ENCODE data around the gene PJVK.
"Not testable (repeated sequence)": the region's sequence is repeated elsewhere in the genome, so short reads cannot be mapped to it uniquely, and the experiment has no call there.

Gene PJVK, protein sequence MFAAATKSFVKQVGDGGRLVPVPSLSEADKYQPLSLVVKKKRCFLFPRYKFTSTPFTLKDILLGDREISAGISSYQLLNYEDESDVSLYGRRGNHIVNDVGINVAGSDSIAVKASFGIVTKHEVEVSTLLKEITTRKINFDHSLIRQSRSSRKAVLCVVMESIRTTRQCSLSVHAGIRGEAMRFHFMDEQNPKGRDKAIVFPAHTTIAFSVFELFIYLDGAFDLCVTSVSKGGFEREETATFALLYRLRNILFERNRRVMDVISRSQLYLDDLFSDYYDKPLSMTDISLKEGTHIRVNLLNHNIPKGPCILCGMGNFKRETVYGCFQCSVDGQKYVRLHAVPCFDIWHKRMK

DNA sequence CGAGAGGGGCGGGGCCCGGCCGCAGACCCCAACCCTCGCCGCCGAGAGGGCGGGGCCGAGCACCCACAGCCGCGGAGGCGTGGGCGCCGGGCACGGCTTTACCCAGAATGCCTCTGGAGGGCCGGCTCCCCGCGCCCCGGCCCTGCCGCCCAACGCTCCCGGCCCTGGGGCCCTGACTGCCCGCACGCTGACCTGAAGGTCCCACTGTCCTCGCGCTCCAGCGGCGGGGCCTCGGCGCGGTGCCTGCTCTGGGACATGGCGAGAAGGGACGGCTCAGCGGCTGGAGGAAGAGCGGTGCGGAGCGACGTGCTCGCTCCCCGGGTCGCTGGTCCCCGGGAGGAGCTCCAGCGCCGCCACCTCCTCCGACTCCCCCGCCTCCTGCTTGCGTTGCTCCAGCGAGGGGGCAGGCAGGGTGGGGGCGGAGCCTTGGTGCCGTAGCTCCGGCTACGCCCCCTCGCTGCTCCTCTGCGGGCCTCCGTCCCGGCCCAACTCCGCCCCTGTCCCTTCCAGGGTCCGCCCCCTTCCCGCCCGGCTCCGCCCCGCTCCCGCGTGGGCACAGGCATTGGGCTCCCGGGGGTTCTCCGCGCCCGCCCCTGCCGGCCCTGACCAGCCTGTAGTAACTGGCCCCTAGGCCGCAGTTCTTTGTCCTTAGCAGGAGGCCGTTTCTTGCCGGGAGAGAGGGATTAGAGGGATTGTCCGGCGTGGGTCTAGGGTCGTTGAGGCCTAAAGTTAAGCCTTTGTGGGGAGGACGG is at the start of gene PJVK, which contains the start of gene PRKRA:
Gene PJVK (plus strand): TSS at position 605 of the 752 bp plus-strand sequence. CDS start 2,032 bp downstream, outside the sequence.
Gene PRKRA (minus strand): TSS at position 402 of the 752 bp plus-strand sequence. CDS start 145 bp downstream, at position 257.
- H3K27me3 Mint-ChIP-seq: no peaks in the 10 kb centered on the region
- H3K4me3 Mint-ChIP-seq: peak within 1 kb of the TSS; percentile 86
- no peaks in the 10 kb centered on the region for H3K9me3 Mint-ChIP-seq
- H3K36me3 Mint-ChIP-seq (ENCODE audit: insufficient read depth): peaks cover 12% of the 10 kb centered on the region
- peak; percentile 90 to 92 for DNase-seq (ENCODE audit: low spot score in 2 of 2)
- ATAC-seq (replicated peaks; ENCODE audit: extremely low read depth, poor library complexity, severe bottlenecking): peak; percentile 85
- peak within 1 kb of the TSS; percentile 87 for H3K27ac Mint-ChIP-seq (ENCODE audit: low read depth)
- peaks cover 32% of the 10 kb centered on the region for H3K4me1 Mint-ChIP-seq

DNA sequence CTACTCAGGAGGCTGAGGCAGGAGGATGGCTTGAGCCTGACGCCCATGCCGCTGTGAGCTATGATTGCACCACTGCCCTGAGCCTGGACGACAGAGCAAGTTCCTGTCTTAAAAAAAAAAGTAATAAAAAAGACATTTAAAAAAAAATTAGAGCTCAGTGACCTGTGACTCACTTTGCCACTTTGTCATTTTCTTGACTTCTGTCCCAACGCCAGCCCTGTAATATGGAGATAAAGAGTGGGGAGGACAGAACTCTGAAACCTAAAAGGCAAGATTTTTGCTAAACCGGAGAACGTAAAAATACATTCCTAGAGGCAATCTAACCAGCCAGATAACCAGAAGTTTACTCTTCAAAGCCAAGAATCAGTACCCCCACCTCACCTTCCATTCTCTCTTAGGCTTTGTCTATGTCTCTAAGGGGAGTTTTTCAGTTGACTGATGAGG is 49.2 kb upstream of the PJVK start:
- no peaks in the 10 kb centered on the region for H3K9me3 Mint-ChIP-seq
- no peaks in the 10 kb centered on the region for H3K36me3 Mint-ChIP-seq (ENCODE audit: insufficient read depth)
- no peak overlapping the region for H3K27ac Mint-ChIP-seq (ENCODE audit: low read depth)
- no peak overlapping the region for H3K4me3 Mint-ChIP-seq
- no peaks in the 10 kb centered on the region for H3K27me3 Mint-ChIP-seq
- ATAC-seq (replicated peaks; ENCODE audit: extremely low read depth, poor library complexity, severe bottlenecking) (no peak), DNase-seq (ENCODE audit: low spot score in 2 of 2) (no peak)
- peaks cover 5% of the 10 kb centered on the region for H3K4me1 Mint-ChIP-seq

DNA sequence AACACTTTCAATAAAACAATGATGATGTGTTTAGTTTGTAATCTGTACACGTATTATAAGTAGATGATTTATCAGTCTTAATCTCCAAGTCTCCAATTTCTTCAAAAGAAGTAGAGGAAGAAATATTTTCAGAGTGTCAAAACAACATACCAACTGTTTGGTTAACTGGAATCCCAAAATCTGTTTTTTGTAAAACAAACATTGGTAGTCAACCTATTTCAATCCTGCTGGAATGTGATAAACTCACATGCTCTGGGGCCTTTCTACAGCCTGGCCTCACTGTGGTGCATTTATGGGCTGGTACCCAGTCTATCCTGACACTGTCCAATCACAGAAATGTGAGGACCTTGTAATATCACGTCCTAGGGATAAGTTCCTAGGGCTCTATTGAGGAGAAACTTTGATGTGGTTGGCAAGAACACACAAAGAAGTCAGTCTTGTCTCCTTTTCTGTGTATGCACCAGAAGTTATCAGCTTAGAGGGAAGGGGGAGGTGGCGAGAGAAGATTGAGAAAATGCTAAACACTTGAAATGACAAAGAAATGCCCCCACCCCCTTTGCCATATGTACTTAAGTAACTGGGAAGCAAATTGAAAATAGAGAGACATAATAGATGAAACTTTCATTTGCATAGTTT is 47.4 kb upstream of the PJVK start:
- Mint-ChIP-seq H3K4me1 (peaks cover 5% of the 10 kb centered on the region), H3K27ac (ENCODE audit: low read depth) (no peak overlapping the region), H3K9me3 (no peaks in the 10 kb centered on the region), H3K27me3 (no peaks in the 10 kb centered on the region), H3K36me3 (ENCODE audit: insufficient read depth) (no peaks in the 10 kb centered on the region), H3K4me3 (no peak overlapping the region)
- ATAC-seq (replicated peaks; ENCODE audit: extremely low read depth, poor library complexity, severe bottlenecking) (no peak), DNase-seq (ENCODE audit: low spot score in 2 of 2) (no peak)

DNA sequence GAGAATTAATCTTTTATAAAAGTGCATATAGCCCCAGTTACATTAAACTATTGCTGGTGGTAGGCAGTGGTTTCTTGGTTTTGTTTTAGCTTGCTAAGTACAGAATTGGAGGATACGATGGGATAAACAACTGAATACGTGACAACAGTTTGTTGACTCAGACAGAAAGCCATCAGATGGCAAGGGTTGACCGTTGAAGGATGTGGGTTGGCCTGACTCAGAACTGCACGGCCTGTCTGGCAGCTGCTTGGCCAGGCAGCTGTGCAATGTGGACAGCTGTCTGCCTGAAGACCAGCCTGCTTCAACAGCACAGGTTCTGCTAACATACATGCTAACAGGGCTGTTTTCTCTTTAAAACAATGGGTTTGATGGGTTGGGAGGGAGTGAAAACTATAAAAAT is 46.8 kb upstream of the PJVK start:
- Mint-ChIP-seq H3K4me1 (peaks cover 5% of the 10 kb centered on the region), H3K27me3 (no peaks in the 10 kb centered on the region), H3K27ac (ENCODE audit: low read depth) (no peak overlapping the region), H3K9me3 (no peaks in the 10 kb centered on the region), H3K36me3 (ENCODE audit: insufficient read depth) (no peaks in the 10 kb centered on the region), H3K4me3 (no peak overlapping the region)
- ATAC-seq (replicated peaks; ENCODE audit: extremely low read depth, poor library complexity, severe bottlenecking) (no peak), DNase-seq (ENCODE audit: low spot score in 2 of 2) (no peak)

DNA sequence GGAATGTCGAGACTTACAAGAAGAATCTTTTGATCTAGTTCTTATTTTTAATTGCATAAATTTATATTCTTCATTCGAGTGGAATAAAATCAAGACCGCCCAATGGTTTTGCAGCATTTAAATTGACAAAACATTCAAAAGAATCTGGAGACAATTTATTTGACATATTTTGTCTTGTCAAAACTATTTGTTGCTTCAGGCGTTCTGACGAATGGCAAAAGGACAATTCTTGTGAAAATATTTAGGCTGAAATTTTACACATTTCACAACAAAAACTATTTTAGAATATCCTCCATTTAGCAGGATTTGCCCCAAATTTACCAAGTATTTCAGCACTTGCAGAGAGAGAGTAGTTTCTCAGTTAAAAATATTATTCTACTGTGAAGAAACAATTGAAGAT is 41.9 kb upstream of the PJVK start:
- Mint-ChIP-seq H3K27me3 (no peaks in the 10 kb centered on the region), H3K4me1 (peaks cover 15% of the 10 kb centered on the region), H3K4me3 (no peak overlapping the region), H3K36me3 (ENCODE audit: insufficient read depth) (peaks cover 5% of the 10 kb centered on the region), H3K27ac (ENCODE audit: low read depth) (no peak overlapping the region), H3K9me3 (no peaks in the 10 kb centered on the region)
- no peak for ATAC-seq (replicated peaks; ENCODE audit: extremely low read depth, poor library complexity, severe bottlenecking)
- no peak for DNase-seq (ENCODE audit: low spot score in 2 of 2)

DNA sequence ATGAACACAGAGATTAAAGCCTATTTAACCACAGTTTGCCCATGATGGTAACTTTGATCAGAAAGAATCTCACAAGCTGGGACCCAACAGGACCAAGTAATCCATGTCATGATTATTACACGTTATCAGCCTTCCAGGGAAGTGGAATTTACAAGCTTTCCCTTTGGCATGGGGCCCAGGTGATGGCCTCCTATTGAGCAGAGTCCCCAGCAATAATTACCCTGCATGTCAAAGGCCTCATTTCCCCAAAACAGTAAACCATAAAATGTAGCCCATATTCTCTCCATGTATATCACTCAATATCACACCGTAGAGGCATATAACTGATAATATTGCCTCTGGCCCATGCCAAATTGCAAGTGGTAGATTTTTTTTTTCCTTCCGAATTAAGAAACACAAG is 39.1 kb upstream of the PJVK start:
- Mint-ChIP-seq H3K4me1 (peaks cover 30% of the 10 kb centered on the region), H3K27ac (ENCODE audit: low read depth) (no peak overlapping the region), H3K27me3 (no peaks in the 10 kb centered on the region), H3K9me3 (no peaks in the 10 kb centered on the region), H3K4me3 (no peak overlapping the region), H3K36me3 (ENCODE audit: insufficient read depth) (peaks cover 7% of the 10 kb centered on the region)
- ATAC-seq (replicated peaks; ENCODE audit: extremely low read depth, poor library complexity, severe bottlenecking) (no peak), DNase-seq (ENCODE audit: low spot score in 2 of 2) (no peak)

DNA sequence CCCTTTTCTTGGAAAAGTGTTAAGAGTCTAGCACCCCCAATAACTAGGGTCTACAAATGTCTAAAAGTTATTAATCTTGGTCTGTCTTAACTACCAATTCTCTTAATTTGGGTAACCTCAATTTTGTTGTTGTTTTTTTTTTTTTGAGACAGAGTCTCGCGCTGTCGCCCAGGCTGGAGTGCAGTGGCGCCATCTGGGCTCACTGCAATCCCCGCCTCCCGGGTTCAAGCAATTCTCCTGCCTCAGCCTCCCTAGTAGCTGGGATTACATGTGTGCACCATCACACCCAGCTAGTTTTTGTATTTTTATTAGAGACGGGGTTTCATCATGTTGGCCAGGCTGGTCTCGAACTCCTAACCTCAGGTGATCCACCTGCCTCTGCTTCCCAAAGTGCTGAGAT is 38.7 kb upstream of the PJVK start:
- not testable (repeated sequence) for DNase-seq (ENCODE audit: low spot score in 2 of 2); H3K9me3 Mint-ChIP-seq; ATAC-seq (replicated peaks; ENCODE audit: extremely low read depth, poor library complexity, severe bottlenecking); H3K36me3 Mint-ChIP-seq (ENCODE audit: insufficient read depth); H3K27me3 Mint-ChIP-seq; H3K27ac Mint-ChIP-seq (ENCODE audit: low read depth)
- Mint-ChIP-seq H3K4me1 (peaks cover 32% of the 10 kb centered on the region), H3K4me3 (peak overlapping the region; percentile 93)

DNA sequence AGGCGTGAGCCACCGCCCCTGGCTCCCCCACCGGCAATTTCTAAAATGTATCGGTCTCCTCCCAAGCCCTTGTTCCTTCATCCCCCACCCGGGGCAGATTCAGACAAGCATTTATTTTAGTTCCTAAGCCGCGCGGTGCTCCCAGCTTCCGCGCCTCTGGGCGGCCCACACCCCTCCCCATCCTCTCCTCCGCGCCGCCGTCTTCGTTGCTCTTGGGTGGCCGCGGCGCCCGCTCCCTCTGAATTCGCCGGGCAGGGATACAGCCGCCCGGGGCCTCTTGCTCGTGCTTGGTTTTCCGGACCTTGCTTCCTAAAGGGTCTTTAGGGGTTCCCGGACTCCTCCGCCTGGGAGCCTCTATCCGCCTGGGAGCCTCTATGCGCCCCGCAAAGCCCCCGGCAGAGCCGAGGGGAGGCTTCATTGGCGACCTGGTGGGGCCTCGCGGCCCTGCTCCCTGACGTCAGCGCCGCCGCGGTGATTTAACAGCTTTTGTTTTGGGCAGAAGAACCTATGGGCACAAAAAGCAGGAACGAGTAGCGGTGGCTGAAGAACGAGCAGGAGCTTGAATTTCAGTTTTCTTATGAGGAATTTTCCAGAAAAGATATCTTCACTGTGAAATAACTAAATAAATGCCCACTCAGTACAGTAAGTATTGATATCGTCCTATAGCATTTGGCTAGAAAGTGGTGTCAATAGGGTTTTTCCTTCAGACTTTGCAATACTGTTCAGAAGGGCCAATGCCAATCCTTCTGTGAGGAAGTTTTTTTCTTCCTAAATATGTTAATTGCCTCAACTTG is 37.5 kb upstream of the PJVK start:
- peak; percentile 82 for ATAC-seq (replicated peaks; ENCODE audit: extremely low read depth, poor library complexity, severe bottlenecking)
- no peaks in the 10 kb centered on the region for H3K27me3 Mint-ChIP-seq
- peaks cover 7% of the 10 kb centered on the region for H3K36me3 Mint-ChIP-seq (ENCODE audit: insufficient read depth)
- H3K4me3 Mint-ChIP-seq: peak overlapping the region; percentile 93
- no peaks in the 10 kb centered on the region for H3K9me3 Mint-ChIP-seq
- H3K27ac Mint-ChIP-seq (ENCODE audit: low read depth): peak overlapping the region; percentile 98
- peaks cover 32% of the 10 kb centered on the region for H3K4me1 Mint-ChIP-seq
- peak; percentile 60 to 66 for DNase-seq (ENCODE audit: low spot score in 2 of 2)

DNA sequence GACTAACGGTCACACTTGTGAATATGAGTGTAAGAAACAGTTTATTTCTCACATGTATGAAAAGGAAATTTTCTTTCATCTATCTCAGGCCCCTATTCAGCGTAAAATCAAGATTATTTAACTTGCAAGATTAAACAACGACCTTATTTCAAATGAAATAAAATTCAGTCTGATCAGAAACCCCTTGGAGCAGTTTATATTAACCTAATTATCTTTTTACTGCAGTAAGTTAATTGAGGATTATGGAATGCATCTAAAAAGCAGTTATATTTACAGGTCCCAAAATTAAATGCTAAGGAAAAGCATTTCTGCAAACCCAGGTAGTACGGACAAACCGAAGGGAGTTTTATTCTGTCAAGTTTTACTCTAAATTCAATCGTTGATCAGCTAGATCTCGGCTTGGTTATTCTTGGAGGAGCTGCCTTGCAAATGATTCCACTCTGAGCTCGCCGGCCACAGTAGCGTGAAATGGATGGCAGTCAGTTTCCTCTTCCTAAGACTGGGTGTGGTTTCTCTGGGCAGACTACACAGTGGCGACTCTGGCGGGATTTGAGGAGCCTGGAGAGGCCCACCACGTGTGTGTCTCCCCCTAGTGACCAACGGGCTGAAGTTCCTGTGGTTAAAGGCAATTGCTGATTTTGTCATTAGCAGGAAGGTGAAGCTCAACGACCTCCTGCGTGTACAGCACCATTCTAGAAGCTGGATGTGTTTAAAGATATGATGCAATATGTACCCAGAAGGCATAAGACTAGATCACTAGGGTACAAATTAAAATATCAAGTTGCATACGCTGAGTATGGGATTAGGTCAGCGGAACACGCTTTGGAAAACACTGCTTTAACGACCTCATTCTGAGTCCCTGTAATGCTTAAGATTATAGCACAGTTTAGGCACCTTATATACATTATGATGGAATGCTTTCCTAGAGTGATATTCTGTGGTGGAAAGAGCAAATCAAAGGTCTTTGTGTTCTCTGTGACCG is 36.6 kb upstream of the PJVK start:
- H3K9me3 Mint-ChIP-seq: no peaks in the 10 kb centered on the region
- no peaks in the 10 kb centered on the region for H3K27me3 Mint-ChIP-seq
- peaks cover 7% of the 10 kb centered on the region for H3K36me3 Mint-ChIP-seq (ENCODE audit: insufficient read depth)
- H3K4me3 Mint-ChIP-seq: peak overlapping the region; percentile 93
- H3K4me1 Mint-ChIP-seq: peaks cover 32% of the 10 kb centered on the region
- DNase-seq (ENCODE audit: low spot score in 2 of 2): peak; percentile 60 to 63
- peak overlapping the region; percentile 98 for H3K27ac Mint-ChIP-seq (ENCODE audit: low read depth)
- ATAC-seq (replicated peaks; ENCODE audit: extremely low read depth, poor library complexity, severe bottlenecking): peak; percentile 55

DNA sequence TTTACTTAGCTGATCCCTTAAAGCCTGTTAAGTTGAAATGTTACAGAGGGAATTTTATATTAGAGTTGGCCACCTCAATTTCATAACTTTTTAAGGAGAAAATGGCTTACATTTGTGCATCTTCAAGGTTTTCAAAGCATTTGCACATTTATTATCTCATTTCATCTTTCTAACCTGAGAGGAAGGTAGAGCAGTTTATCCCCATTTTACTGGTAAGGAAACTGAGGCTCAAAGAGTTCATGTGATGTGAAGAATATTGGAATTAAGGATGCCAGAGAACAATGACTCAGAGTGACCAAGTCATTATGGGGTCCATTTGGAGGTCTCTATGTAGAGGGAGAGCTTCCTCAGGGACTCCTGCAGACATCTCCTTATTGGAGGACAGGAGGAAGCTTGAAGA is 35.2 kb upstream of the PJVK start:
- Mint-ChIP-seq H3K4me3 (no peak overlapping the region), H3K27ac (ENCODE audit: low read depth) (no peak overlapping the region), H3K27me3 (no peaks in the 10 kb centered on the region), H3K9me3 (no peaks in the 10 kb centered on the region), H3K4me1 (peaks cover 32% of the 10 kb centered on the region), H3K36me3 (ENCODE audit: insufficient read depth) (peaks cover 7% of the 10 kb centered on the region)
- ATAC-seq (replicated peaks; ENCODE audit: extremely low read depth, poor library complexity, severe bottlenecking) (no peak), DNase-seq (ENCODE audit: low spot score in 2 of 2) (no peak)

DNA sequence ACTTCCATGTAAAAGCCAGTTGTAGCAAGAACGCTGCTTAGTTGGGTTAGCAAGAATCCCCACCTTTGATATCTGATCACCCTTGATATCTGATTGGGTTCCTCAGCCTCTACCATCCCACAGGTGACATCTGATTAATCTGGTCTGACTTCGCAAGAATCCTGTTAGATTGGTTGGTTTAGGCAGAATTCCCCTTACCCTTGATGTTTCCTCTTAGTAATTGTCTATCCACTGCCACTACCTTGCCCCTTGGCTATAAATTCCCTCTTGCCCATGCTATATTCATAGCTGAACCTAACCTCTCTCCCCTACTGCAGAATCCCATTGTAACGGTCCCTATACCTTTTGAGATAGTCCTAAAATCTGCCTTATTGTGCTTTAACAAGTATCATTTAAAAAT is 33.3 kb upstream of the PJVK start:
- no peak overlapping the region for H3K4me3 Mint-ChIP-seq
- DNase-seq (ENCODE audit: low spot score in 2 of 2): no peak
- H3K27me3 Mint-ChIP-seq: no peaks in the 10 kb centered on the region
- peaks cover 7% of the 10 kb centered on the region for H3K36me3 Mint-ChIP-seq (ENCODE audit: insufficient read depth)
- H3K27ac Mint-ChIP-seq (ENCODE audit: low read depth): no peak overlapping the region
- H3K9me3 Mint-ChIP-seq: no peaks in the 10 kb centered on the region
- peaks cover 32% of the 10 kb centered on the region for H3K4me1 Mint-ChIP-seq
- ATAC-seq (replicated peaks; ENCODE audit: extremely low read depth, poor library complexity, severe bottlenecking): no peak

Data from central memory CD8-positive, alpha-beta T cell (primary cell).